Smooth muscle cell (in vitro differentiated cells): ENCODE measurements around the gene TMEM209. TPM values are rescaled to one million over a fixed set of nuclear protein-coding genes. Genes with fewer than 3 reads are reported as not detected.

Experiments used
- DNase-seq: peaks from one replicate; lab custom pipeline; 2025; ENCODE audit not compliant: unreplicated experiment; lab: John Stamatoyannopoulos, UW
- H2AFZ ChIP-seq: fragments of 200-600 bp; sonication (generic); 2 replicates; pipeline ENCODE4 v1.6.0; 2016; ENCODE audit warnings: antibody characterized with exemption, low read depth, mild to moderate bottlenecking
- H3F3A ChIP-seq: fragments of 200-600 bp; sonication (generic); 2 replicates; pipeline ENCODE4 v1.6.0; 2017; ENCODE audit warnings: antibody characterized with exemption, low read depth
- H3K27ac ChIP-seq: fragments of 200-600 bp; sonication (generic); 2 replicates; pipeline ENCODE4 v1.5.1; 2016; ENCODE audit warnings: low read depth, mild to moderate bottlenecking
- H3K27me3 ChIP-seq: fragments of 200-600 bp; sonication (generic); 2 replicates; pipeline ENCODE4 v1.6.1; 2016; ENCODE audit warnings: low read depth, mild to moderate bottlenecking
- H3K36me3 ChIP-seq: fragments of 200-600 bp; sonication (generic); 2 replicates; pipeline ENCODE4 v1.5.1; 2016; ENCODE audit warnings: low read depth
- H3K4me1 ChIP-seq: fragments of 200-600 bp; sonication (generic); 2 replicates; pipeline ENCODE4 v1.5.1; 2016; ENCODE audit warnings: low read depth
- H3K4me2 ChIP-seq: fragments of 200-600 bp; sonication (generic); 2 replicates; pipeline ENCODE4 v1.6.0; 2016; ENCODE audit warnings: mild to moderate bottlenecking
- H3K4me3 ChIP-seq: fragments of 200-600 bp; sonication (generic); 2 replicates; pipeline ENCODE4 v1.5.1; 2016; ENCODE audit warnings: mild to moderate bottlenecking
- H3K79me2 ChIP-seq: fragments of 200-600 bp; sonication (generic); 2 replicates; pipeline ENCODE4 v1.6.0; 2016; ENCODE audit warnings: low read depth, mild to moderate bottlenecking
- H3K9ac ChIP-seq: fragments of 200-600 bp; sonication (generic); 2 replicates; pipeline ENCODE4 v1.6.0; 2016; ENCODE audit warnings: low read depth
- H3K9me3 ChIP-seq: fragments of 200-600 bp; sonication (generic); replicated peaks from 2 replicates; pipeline ENCODE4 v1.5.1; 2016; ENCODE audit warnings: low read depth
- H4K20me1 ChIP-seq: fragments of 200-600 bp; sonication (generic); 2 replicates; pipeline ENCODE4 v1.6.0; 2016; ENCODE audit warnings: low read depth
- WGBS: methylation state at CpG from one replicate; pipeline ENCODE4 v1.1.7; 2016; ENCODE audit warnings: low lambda C conversion rate; 5-methylcytosine and 5-hydroxymethylcytosine counted together
- polyA plus RNA-seq: library from polyadenylated mRNA; unstranded; fragments of >200 nt; fragmentation: Nextera tagmentation; extraction: Ambion mirVana; gene quantifications from 2 replicates; pipeline ENCODE4 v1.2.1, GENCODE V29; 2016
- total RNA-seq: library from RNA; depleted of rRNA; stranded (reverse); fragments of >200 nt; gene quantifications from 2 replicates; pipeline ENCODE4 v1.2.3, GENCODE V29; 2014
- TF ChIP-seq, protein P1 (sequence below): fragments of 200-600 bp; sonication (generic); IDR thresholded peaks from 2 replicates; pipeline ENCODE4 v1.5.1; 2017; ENCODE audit warnings: borderline replicate concordance, mild to moderate bottlenecking, antibody characterized with exemption; ENCODE audit not compliant: insufficient read depth, poor library complexity, severe bottlenecking

The TMEM209 gene
- total and polyA plus RNA-seq, 2 experiments from 2014 or later, result 15.1 to 20.3 TPM

DNA sequence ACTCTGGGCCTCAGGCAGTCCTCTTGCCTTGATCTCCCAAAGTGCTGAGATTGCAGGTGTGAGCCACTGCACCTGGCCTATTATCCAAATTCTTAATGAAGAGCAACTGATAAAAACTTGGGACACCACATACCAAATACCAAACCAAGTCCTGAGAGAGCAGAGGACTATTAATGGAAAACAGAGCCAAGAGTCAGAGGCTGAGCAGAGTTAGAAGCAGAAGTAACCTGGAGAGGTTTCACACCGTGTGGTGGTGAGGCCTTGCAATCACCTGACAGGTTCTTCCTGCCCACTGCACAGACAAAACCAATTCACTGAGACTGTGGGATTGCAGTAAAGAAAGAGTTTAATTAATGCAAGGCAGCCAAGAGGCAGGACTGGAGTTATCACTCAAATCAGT, 18.4 kb upstream of the TMEM209 start:
- H4K20me1 ChIP-seq, result no peaks in the 10 kb centered on the region
- WGBS, result 59% methylated on average over 1 of the region's 1 CpG
- no peak overlapping the region for H3K9ac ChIP-seq
- peaks cover 15% of the 10 kb centered on the region for H3K4me1 ChIP-seq
- no peak overlapping the region for H3K27ac ChIP-seq
- no peaks in the 10 kb centered on the region for H3K9me3 ChIP-seq
- no peak overlapping the region for H3K4me3 ChIP-seq
- H3F3A ChIP-seq, result no peaks in the 10 kb centered on the region
- H3K79me2 ChIP-seq, result no peaks in the 10 kb centered on the region
- H3K27me3 ChIP-seq, result no peaks in the 10 kb centered on the region
- TF ChIP-seq, protein P1, sequence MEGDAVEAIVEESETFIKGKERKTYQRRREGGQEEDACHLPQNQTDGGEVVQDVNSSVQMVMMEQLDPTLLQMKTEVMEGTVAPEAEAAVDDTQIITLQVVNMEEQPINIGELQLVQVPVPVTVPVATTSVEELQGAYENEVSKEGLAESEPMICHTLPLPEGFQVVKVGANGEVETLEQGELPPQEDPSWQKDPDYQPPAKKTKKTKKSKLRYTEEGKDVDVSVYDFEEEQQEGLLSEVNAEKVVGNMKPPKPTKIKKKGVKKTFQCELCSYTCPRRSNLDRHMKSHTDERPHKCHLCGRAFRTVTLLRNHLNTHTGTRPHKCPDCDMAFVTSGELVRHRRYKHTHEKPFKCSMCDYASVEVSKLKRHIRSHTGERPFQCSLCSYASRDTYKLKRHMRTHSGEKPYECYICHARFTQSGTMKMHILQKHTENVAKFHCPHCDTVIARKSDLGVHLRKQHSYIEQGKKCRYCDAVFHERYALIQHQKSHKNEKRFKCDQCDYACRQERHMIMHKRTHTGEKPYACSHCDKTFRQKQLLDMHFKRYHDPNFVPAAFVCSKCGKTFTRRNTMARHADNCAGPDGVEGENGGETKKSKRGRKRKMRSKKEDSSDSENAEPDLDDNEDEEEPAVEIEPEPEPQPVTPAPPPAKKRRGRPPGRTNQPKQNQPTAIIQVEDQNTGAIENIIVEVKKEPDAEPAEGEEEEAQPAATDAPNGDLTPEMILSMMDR, result no peak
- no peak overlapping the region for H2AFZ ChIP-seq
- no peak overlapping the region for H3K4me2 ChIP-seq
- no peaks in the 10 kb centered on the region for H3K36me3 ChIP-seq
- DNase-seq, result no peak

DNA sequence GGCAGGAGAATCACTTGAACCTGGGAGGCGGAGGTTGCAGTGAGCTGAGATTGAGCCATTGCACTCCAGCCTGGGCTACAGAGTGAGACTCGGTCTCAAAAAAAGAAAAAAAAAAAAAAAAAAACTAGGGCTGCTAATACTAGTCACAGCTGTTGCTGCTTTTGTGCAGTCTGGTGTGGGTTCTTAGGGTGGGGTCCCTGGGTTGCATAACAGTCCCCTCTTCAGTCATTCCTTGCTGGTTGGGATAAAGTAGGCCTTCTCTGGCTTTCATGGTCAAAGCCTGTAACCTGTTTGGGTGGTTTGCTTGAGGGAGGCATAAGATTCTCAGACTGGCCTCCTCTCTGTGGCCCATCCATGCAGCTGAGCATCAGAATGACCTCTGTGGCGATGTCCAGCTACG, 16.5 kb upstream of the TMEM209 start:
- H3K36me3 ChIP-seq, result no peaks in the 10 kb centered on the region
- no peak overlapping the region for H3K9ac ChIP-seq
- H3K4me3 ChIP-seq, result no peak overlapping the region
- TF ChIP-seq, protein P1, result no peak
- no peaks in the 10 kb centered on the region for H3F3A ChIP-seq
- no peaks in the 10 kb centered on the region for H3K9me3 ChIP-seq
- H3K4me1 ChIP-seq, result no peaks in the 10 kb centered on the region
- H4K20me1 ChIP-seq, result no peaks in the 10 kb centered on the region
- 91% methylated on average over 4 of the region's 4 CpGs for WGBS
- H2AFZ ChIP-seq, result no peak overlapping the region
- H3K4me2 ChIP-seq, result no peak overlapping the region
- no peaks in the 10 kb centered on the region for H3K79me2 ChIP-seq
- no peaks in the 10 kb centered on the region for H3K27me3 ChIP-seq
- DNase-seq, result no peak
- H3K27ac ChIP-seq, result no peak overlapping the region

DNA sequence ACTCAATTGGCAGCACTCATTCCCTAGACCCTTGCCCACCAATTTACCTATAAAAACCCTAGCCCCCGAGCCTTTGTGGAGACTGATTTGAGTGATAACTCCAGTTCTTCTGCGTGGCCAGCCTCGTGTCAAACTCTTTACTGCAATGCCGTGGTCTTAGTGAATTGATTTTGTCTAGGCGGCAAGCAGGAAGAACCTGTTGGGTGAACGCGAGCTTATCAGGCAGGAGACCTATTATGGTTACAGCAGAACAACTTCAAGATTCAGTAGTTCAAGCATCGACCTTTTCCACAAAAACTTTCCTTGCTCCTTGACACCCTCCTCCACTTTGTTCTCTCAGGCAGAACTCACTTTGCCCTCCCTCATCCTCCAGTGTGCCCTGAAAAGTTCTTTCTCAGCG, 14.7 kb upstream of the TMEM209 start:
- TF ChIP-seq, protein P1, result no peak
- WGBS, result 71% methylated on average over 9 of the region's 9 CpGs
- no peak for DNase-seq
- Histone ChIP-seq H3K9me3 (no peaks in the 10 kb centered on the region), H3K36me3 (no peaks in the 10 kb centered on the region), H3K4me3 (no peak overlapping the region), H3K4me1 (no peaks in the 10 kb centered on the region), H4K20me1 (no peaks in the 10 kb centered on the region), H3K4me2 (no peak overlapping the region), H3F3A (no peaks in the 10 kb centered on the region), H3K27ac (no peak overlapping the region), H3K79me2 (no peaks in the 10 kb centered on the region), H2AFZ (no peak overlapping the region), H3K27me3 (no peaks in the 10 kb centered on the region), H3K9ac (no peak overlapping the region)

DNA sequence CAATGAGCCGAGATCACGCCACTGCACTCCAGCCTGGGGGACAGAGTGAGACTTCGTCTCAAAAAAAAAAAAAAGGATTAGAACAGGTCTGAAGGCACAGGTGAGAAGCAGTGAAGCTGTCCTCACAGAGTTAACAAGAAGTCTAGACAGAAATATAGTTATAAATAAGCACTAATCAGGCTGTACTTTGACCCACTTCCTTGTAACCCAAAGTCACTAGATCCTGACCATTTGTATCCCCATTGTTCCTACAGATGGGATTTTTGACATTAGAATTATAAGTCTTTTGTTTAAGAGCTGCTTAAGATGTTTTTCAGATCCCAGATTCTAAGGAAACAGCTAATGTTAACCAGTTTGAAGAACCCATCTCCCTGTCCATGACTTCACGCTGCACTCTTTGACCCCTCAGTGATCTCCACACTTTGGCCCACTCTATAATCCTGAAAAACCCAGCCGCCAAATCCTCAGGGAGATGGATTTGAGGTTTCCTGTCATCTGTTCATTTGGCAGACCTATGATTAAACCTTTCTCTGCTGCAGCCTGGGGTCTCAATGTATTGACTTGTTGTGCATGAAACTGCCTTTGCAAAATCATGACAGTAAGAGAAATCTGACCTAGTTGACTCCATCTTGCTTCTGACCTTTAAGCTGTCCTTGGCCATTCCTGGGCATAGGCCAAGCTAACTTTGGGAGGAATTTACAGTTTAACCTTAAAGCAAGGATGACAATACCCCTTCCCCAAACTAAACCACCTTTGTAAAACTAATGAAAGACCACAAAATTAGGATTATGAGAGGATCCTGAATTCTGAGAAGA, 13.8 kb upstream of the TMEM209 start:
- no peak overlapping the region for H3K4me2 ChIP-seq
- H3F3A ChIP-seq, result no peaks in the 10 kb centered on the region
- no peaks in the 10 kb centered on the region for H3K79me2 ChIP-seq
- H2AFZ ChIP-seq, result peak overlapping the region; percentile 58
- H3K27me3 ChIP-seq, result no peaks in the 10 kb centered on the region
- no peaks in the 10 kb centered on the region for H3K9me3 ChIP-seq
- H3K4me3 ChIP-seq, result no peak overlapping the region
- no peaks in the 10 kb centered on the region for H4K20me1 ChIP-seq
- TF ChIP-seq, protein P1, result no peak
- no peak overlapping the region for H3K9ac ChIP-seq
- DNase-seq, result no peak
- H3K36me3 ChIP-seq, result no peaks in the 10 kb centered on the region
- H3K4me1 ChIP-seq, result no peaks in the 10 kb centered on the region
- H3K27ac ChIP-seq, result no peak overlapping the region
- 85% methylated on average over 5 of the region's 5 CpGs for WGBS
